Activated CD8-positive, alpha-beta memory T cell treated with anti-CD3 and anti-CD28 coated beads, Interleukin-2, amount 50 U/mL, for 24 hours (primary cell): ENCODE measurements around the gene VTI1A.

ENCODE experiments used
- DNase-seq: peaks from one replicate; pipeline ENCODE4 v3.0.0-alpha.2; 2020; ENCODE audit errors: extremely low read depth

The VTI1A gene

GRCh38 chr10:112810711-112811151, 363.7 kb downstream of the VTI1A start:
- DNase-seq: no peak

GRCh38 chr10:112811741-112812551, 364.9 kb downstream of the VTI1A start:
- no peak for DNase-seq

GRCh38 chr10:112812586-112812985, 365.6 kb downstream of the VTI1A start:
- no peak for DNase-seq

- DNase-seq: no peak
Observed at GRCh38 chr10:112813866-112814591, 367.0 kb downstream of the VTI1A start.

GRCh38 chr10:112815269-112816032, 368.4 kb downstream of the VTI1A start:
- no peak for DNase-seq

- no peak for DNase-seq
Observed at GRCh38 chr10:112816033-112816430, 369.0 kb downstream of the VTI1A start.

- no peak for DNase-seq
Observed at GRCh38 chr10:112816891-112817290, 369.9 kb downstream of the VTI1A start.

- no peak for DNase-seq
Observed at GRCh38 chr10:112817981-112818777, 371.2 kb downstream of the VTI1A start.

GRCh38 chr10:112819231-112819630, 372.2 kb downstream of the VTI1A start:
- DNase-seq: no peak

- no peak for DNase-seq
Observed at GRCh38 chr10:112820320-112820719, 373.3 kb downstream of the VTI1A start.

- no peak for DNase-seq
Observed at GRCh38 chr10:112821038-112821437, 374.0 kb downstream of the VTI1A start.

GRCh38 chr10:112821663-112822062, 374.6 kb downstream of the VTI1A start:
- no peak for DNase-seq

GRCh38 chr10:112823007-112823406, 376.0 kb downstream of the VTI1A start:
- DNase-seq: no peak

GRCh38 chr10:112823604-112824003, 376.6 kb downstream of the VTI1A start:
- DNase-seq: no peak

GRCh38 chr10:112826018-112826697, 379.1 kb downstream of the VTI1A start:
- no peak for DNase-seq

- no peak for DNase-seq
Observed at GRCh38 chr10:112827086-112827485, 380.1 kb downstream of the VTI1A start.

- DNase-seq: no peak
Observed at GRCh38 chr10:112827951-112828350, 380.9 kb downstream of the VTI1A start.

- DNase-seq: no peak
Observed at GRCh38 chr10:112831859-112832258, 384.8 kb downstream of the VTI1A start.

- DNase-seq: no peak
Observed at GRCh38 chr10:112832361-112832878, 385.4 kb downstream of the VTI1A start.

GRCh38 chr10:112832959-112833358, 385.9 kb downstream of the VTI1A start:
- DNase-seq: no peak

GRCh38 chr10:112834751-112835181, 387.8 kb downstream of the VTI1A start:
- no peak for DNase-seq
